ENCODE measurements around the gene CBLN4. TPM values are rescaled to one million over a fixed set of nuclear protein-coding genes. Genes with fewer than 3 reads are reported as not detected.

CBLN4 gene
- total and polyA plus RNA-seq, 2 of the 8 experiments (the other 6 are each of a cell fraction or from before 2014, with no cell fraction given), result 0.03 to 0.13 TPM

DNA sequence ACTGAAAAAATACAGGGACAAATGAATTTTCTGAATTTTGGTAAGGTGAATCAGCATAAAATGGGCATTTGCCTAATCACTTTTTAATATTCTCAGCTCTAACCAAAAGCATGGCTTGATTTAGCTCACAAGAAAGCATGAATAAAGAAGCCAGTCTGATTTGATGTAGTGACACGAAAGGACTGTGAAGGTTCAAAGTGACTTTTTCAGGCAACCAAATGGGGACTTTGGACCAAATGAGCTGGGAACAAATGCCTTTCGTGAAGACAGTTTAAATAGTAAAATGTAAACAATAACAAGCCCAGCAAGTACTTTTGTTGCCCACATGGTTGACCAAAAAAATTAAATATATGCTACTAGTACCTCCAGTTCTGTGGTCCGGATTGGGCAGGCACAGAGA, 12.9 kb upstream of the CBLN4 start (continued):
- no peak for TF ChIP-seq ATF2 (IDR thresholded peaks at IDR 0.05; ENCODE audit: low read length)
- no peak for TF ChIP-seq JUN (IDR thresholded peaks at IDR 0.05; ENCODE audit: low read depth, low read length)
- no peak for TF ChIP-seq TAF7 (optimal IDR thresholded peaks at IDR 0.05; ENCODE audit: borderline replicate concordance, low read depth, low read length)
- TF ChIP-seq CBX5 (IDR thresholded peaks at IDR 0.05; ENCODE audit: low read depth, low read length), result no peak
- TF ChIP-seq KDM4A (IDR thresholded peaks at IDR 0.05; ENCODE audit: low read depth, low read length, severe bottlenecking), result no peak
- no peak for TF ChIP-seq KDM5A (IDR thresholded peaks at IDR 0.05; ENCODE audit: low read length)
- no peak for TF ChIP-seq RBBP5 (IDR thresholded peaks at IDR 0.05; ENCODE audit: borderline replicate concordance, low read depth, low read length)
- TF ChIP-seq SP4 (IDR thresholded peaks at IDR 0.05; ENCODE audit: low read length), result no peak

Data from H1 (cell line).